HepG2 (cell line): ENCODE results near the gene RAC2. TPM values are rescaled to one million over a fixed set of nuclear protein-coding genes. Genes with fewer than 3 reads are reported as not detected.

Source experiments
- ATAC-seq: fragments of 200-7000 bp; cut with Tn5 transposase; 3 replicates; pipeline ENCODE4 v1.9.1; 2020; ENCODE audit warnings: mild to moderate bottlenecking, moderate library complexity
- BruUV-seq: library from RNA; stranded (reverse); fragments of 400-500 nt; replicated peaks from 2 replicates; lab custom pipeline; 2021; lab: Mats Ljungman, UMichigan
- CTCF ChIA-PET: fragments of 300-600 bp; formaldehyde crosslinking; extraction: SDS; loops from one replicate; lab custom pipeline; 2021; ENCODE audit warnings: low total read pairs, inconsistent platforms, low intra/inter-chr PET ratio; lab: Yijun Ruan, JAX
- POLR2A ChIA-PET: fragments of 350-600 bp; sonication (Branson Sonifier 250); formaldehyde crosslinking; loops from one replicate; lab custom pipeline; 2020; ENCODE audit warnings: antibody characterized with exemption, inconsistent platforms; lab: Yijun Ruan, JAX
- DNase-seq: peaks from one replicate; pipeline ENCODE4 v3.0.0-alpha.2; 2015; ENCODE audit warnings: low spot score
- FAIRE-seq: peaks from 3 replicates; lab custom pipeline; 2011; peaks lifted over from hg19 to GRCh38; lab: Jason Lieb, UNC
- H2AFZ ChIP-seq: one replicate; pipeline ENCODE4 v1.6.1; 2011; ENCODE audit warnings: low read length, inconsistent platforms
- H3K27ac ChIP-seq: fragments of 300-600 bp; 3 replicates; pipeline ENCODE4 v1.8.0; 2011; ENCODE audit warnings: mixed run types, mild to moderate bottlenecking, mixed read lengths, low read length, inconsistent platforms; ENCODE audit not compliant: insufficient read depth; ENCODE audit errors: extremely low read length
- H3K27me3 ChIP-seq, 2 experiments: fragments of 200-600 bp in 1 of 2; 2 replicates in 1 of 2; 3 replicates in 1 of 2; pipeline versions ENCODE4 v1.6.0 to v1.8.0; 2011; ENCODE audit warnings: low read length in 2 of 2, mild to moderate bottlenecking in 2 of 2, moderate library complexity in 2 of 2, inconsistent platforms in 1 of 2; ENCODE audit not compliant: insufficient read depth in 2 of 2, control insufficient read depth in 1 of 2
- H3K36me3 ChIP-seq, 2 experiments: fragments of 200-600 bp in 1 of 2; replicated peaks in 1 of 2; 2 replicates in 1 of 2; 3 replicates in 1 of 2; pipeline versions ENCODE4 v1.5.1 to v1.8.0; 2011; ENCODE audit warnings: low read length in 2 of 2, inconsistent platforms in 1 of 2; ENCODE audit not compliant: insufficient read depth in 2 of 2, control insufficient read depth in 1 of 2
- H3K4me1 ChIP-seq: 2 replicates; pipeline ENCODE4 v1.5.1; 2012; ENCODE audit warnings: low read length, inconsistent platforms; ENCODE audit not compliant: insufficient read depth
- H3K4me2 ChIP-seq: 2 replicates; pipeline ENCODE4 v1.6.0; 2011; ENCODE audit warnings: low read depth, low read length, inconsistent platforms
- H3K4me3 ChIP-seq, 3 experiments: fragments of 200-600 bp in 1 of 3; sonication (generic), shearing (Covaris generic) in 1 of 3; replicated peaks in 1 of 3; 2 replicates each; pipeline ENCODE4 v1.5.1; 2011 to 2016; ENCODE audit warnings: low read length in 3 of 3, inconsistent platforms in 2 of 3, low read depth in 2 of 3, mild to moderate bottlenecking in 2 of 3, control low read depth in 1 of 3, mixed read lengths in 1 of 3; ENCODE audit not compliant: insufficient read depth in 1 of 3
- H3K79me2 ChIP-seq: one replicate; pipeline ENCODE4 v1.6.1; 2011; ENCODE audit warnings: low read length, inconsistent platforms; ENCODE audit not compliant: insufficient read depth
- H3K9ac ChIP-seq: 2 replicates; pipeline ENCODE4 v1.6.0; 2011; ENCODE audit warnings: mild to moderate bottlenecking, low read depth, low read length, inconsistent platforms; ENCODE audit not compliant: insufficient read depth
- H3K9me3 ChIP-seq: 2 replicates; pipeline ENCODE4 v1.5.1; 2012; ENCODE audit warnings: mild to moderate bottlenecking, low read length
- H4K20me1 ChIP-seq: 2 replicates; pipeline ENCODE4 v1.6.0; 2011; ENCODE audit warnings: inconsistent platforms, mild to moderate bottlenecking, low read length, moderate library complexity; ENCODE audit not compliant: insufficient read depth
- ARNT ChIP-seq: fragments of 450-650 bp; IDR thresholded peaks from 2 replicates; pipeline ENCODE4 v1.6.1; 2017
- SNRNP70 ChIP-seq: fragments of 200-400 bp; formaldehyde crosslinking; IDR thresholded peaks from 2 replicates; pipeline ENCODE4 v1.6.1; 2017; ENCODE audit warnings: mild to moderate bottlenecking, low read depth, low read length, moderate library complexity
- SP5 ChIP-seq: IDR thresholded peaks from 2 replicates; pipeline ENCODE4 v1.6.1; 2016; ENCODE audit warnings: low read depth, borderline replicate concordance
- TAF1 ChIP-seq: sonication (generic); formaldehyde crosslinking; IDR thresholded peaks from 2 replicates; pipeline ENCODE4 v1.4.0; 2020; ENCODE audit warnings: missing genetic modification reagents
- ZGPAT ChIP-seq: IDR thresholded peaks from 2 replicates; pipeline ENCODE4 v1.6.1; 2016; ENCODE audit warnings: mild to moderate bottlenecking
- ZNF737 ChIP-seq: sonication (generic); formaldehyde crosslinking; IDR thresholded peaks from 2 replicates; pipeline ENCODE4 v1.5.0; 2020; ENCODE audit warnings: missing genetic modification reagents, mild to moderate bottlenecking, borderline replicate concordance
- WGBS: methylation state at CpG from one replicate; pipeline ENCODE4 v1.1.6; 2017; ENCODE audit warnings: low lambda C conversion rate; 5-methylcytosine and 5-hydroxymethylcytosine counted together
- in situ Hi-C: cut with HindIII; loops from 2 replicates; pipeline ENCODE4 v1.10.0; 2017; ENCODE audit warnings: low pct_unique_long_range_greater_than_20kb; ENCODE audit not compliant: extremely low pct_ligation_motif_present
- intact Hi-C: fragments of 100-400 bp; cut with micrococcal nuclease; formaldehyde crosslinking; loops from one replicate; pipeline ENCODE4 v1.10.0; 2022; ENCODE audit not compliant: unreplicated experiment
- polyA plus RNA-seq, 8 experiments: library from polyadenylated mRNA; depleted of rRNA in 3 of 8; stranded (reverse) in 7 of 8; unstranded in 1 of 8; fragments of >200 nt; fragmentation: Illumina TruSeq in 4 of 8; extraction: Trizol in 4 of 8; gene quantifications; 2 replicates each; pipeline versions ENCODE4 v1.2.1 to v1.2.3, GENCODE V29; 2011 to 2016; ENCODE audit warnings: low read depth in 4 of 8, missing spikeins in 1 of 8, mixed read lengths in 1 of 8; ENCODE audit not compliant: insufficient read depth in 1 of 8
- total RNA-seq, 5 experiments: library from RNA; depleted of rRNA; stranded (reverse); fragments of >200 nt; fragmentation: Illumina TruSeq; extraction: Trizol; gene quantifications; 2 replicates each; pipeline ENCODE4 v1.2.3, GENCODE V29; 2016; ENCODE audit warnings: low read depth in 1 of 5
- TF ChIP-seq, protein P1 (sequence below): sonication (generic); formaldehyde crosslinking; IDR thresholded peaks from 2 replicates; pipeline ENCODE4 v1.4.0; 2020; ENCODE audit warnings: mild to moderate bottlenecking, missing genetic modification reagents

The RAC2 gene
- total and polyA plus RNA-seq, 2 of the 13 experiments (the other 11 are each of a cell fraction or from before 2014, with no cell fraction given) = 0.73 TPM; not detected in 1

GRCh38 chr22:37275622-37276021 lies 31.6 kb upstream of the RAC2 start:
- ATAC-seq = no peak
- ChIA-PET CTCF (no interaction called here), POLR2A (no interaction called here)
- H3K4me1 ChIP-seq = no peaks in the 10 kb centered on the region; the same call in 1 of the 2 replicates
- intact Hi-C loops (no loop called here), in situ Hi-C loops (no loop called here)
- H3K79me2 ChIP-seq = no peaks in the 10 kb centered on the region
- WGBS = 0% methylated on average over 5 of the region's 5 CpGs
- no peak overlapping the region for H3K9ac ChIP-seq
- H3K4me2 ChIP-seq = no peak overlapping the region
- TF ChIP-seq SP5 (CRISPR knock-in tag) = no peak
- TF ChIP-seq TAF1 (CRISPR knock-in tag) = no peak
- TF ChIP-seq ZGPAT (CRISPR knock-in tag) = no peak
- no peak for TF ChIP-seq ZNF737 (CRISPR knock-in tag)
- TF ChIP-seq ARNT = no peak
- TF ChIP-seq SNRNP70 = no peak
- TF ChIP-seq, protein P1, sequence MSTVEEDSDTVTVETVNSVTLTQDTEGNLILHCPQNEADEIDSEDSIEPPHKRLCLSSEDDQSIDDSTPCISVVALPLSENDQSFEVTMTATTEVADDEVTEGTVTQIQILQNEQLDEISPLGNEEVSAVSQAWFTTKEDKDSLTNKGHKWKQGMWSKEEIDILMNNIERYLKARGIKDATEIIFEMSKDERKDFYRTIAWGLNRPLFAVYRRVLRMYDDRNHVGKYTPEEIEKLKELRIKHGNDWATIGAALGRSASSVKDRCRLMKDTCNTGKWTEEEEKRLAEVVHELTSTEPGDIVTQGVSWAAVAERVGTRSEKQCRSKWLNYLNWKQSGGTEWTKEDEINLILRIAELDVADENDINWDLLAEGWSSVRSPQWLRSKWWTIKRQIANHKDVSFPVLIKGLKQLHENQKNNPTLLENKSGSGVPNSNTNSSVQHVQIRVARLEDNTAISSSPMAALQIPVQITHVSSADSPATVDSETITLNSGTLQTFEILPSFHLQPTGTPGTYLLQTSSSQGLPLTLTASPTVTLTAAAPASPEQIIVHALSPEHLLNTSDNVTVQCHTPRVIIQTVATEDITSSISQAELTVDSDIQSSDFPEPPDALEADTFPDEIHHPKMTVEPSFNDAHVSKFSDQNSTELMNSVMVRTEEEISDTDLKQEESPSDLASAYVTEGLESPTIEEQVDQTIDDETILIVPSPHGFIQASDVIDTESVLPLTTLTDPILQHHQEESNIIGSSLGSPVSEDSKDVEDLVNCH (CRISPR knock-in tag) = no peak
- H2AFZ ChIP-seq = no peak overlapping the region
- BruUV-seq = no TSS peak
- no peaks in the 10 kb centered on the region for H3K9me3 ChIP-seq
- FAIRE-seq = no peak
- H4K20me1 ChIP-seq = no peaks in the 10 kb centered on the region
- H3K36me3 ChIP-seq = no peaks in the 10 kb centered on the region
- no peak for DNase-seq
- H3K4me3 ChIP-seq = no peak overlapping the region
- no peak overlapping the region for H3K27ac ChIP-seq
- peaks cover 3 to 44% of the 10 kb centered on the region in 2 experiments; a peak in 4 of 5 replicates for H3K27me3 ChIP-seq
